HUES6 (cell line): Measurements from ENCODE around the gene MKRN3.
"Not testable (repeated sequence)": the region's sequence is repeated elsewhere in the genome, so short reads cannot be mapped to it uniquely, and the experiment has no call there.

ENCODE experiments used
- H3K27ac ChIP-seq: 2 replicates; pipeline ENCODE4 v1.7.0; 2013; ENCODE audit warnings: low read depth, mild to moderate bottlenecking, low read length, inconsistent platforms
- H3K27me3 ChIP-seq: 2 replicates; pipeline ENCODE4 v1.6.1; 2013; ENCODE audit warnings: low read length; ENCODE audit not compliant: control insufficient read depth, insufficient read depth
- H3K36me3 ChIP-seq: 2 replicates; pipeline ENCODE4 v1.6.1; 2013; ENCODE audit warnings: low read length; ENCODE audit not compliant: control insufficient read depth, insufficient read depth
- H3K4me1 ChIP-seq: 2 replicates; pipeline ENCODE4 v1.6.1; 2013; ENCODE audit warnings: low read length; ENCODE audit not compliant: control insufficient read depth, insufficient read depth
- H3K4me3 ChIP-seq: 2 replicates; pipeline ENCODE4 v1.5.1; 2013; ENCODE audit warnings: low read depth, low read length
- H3K9ac ChIP-seq: one replicate; pipeline ENCODE4 v1.6.1; 2013; ENCODE audit warnings: mild to moderate bottlenecking, low read length
- H3K9me3 ChIP-seq: 2 replicates; pipeline ENCODE4 v1.6.1; 2013; ENCODE audit warnings: low read depth, low read length; ENCODE audit not compliant: control insufficient read depth, insufficient read depth

The MKRN3 gene

DNA sequence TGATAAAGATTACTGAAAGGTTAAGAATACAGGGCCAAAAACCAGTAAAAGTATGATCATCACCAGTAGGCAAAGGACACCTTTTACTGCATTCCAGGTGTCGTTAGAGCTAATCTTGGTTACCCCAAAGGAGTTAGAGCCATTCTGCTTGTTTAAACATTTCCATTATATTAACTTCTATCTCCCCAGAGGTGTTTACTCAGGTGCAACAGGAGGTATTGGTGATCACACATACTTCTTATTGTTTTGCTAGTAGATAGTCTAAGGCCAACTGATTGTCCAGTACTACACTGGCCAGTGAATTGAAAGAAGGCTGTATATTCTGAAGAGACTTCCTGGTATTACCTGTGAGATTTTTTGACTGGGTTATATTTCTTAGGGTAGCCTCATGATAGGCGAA lies 22.8 kb downstream of the MKRN3 start:
- H3K27me3 ChIP-seq: no peaks in the 10 kb centered on the region
- no peak overlapping the region for H3K4me3 ChIP-seq
- no peak overlapping the region for H3K27ac ChIP-seq
- peaks cover 14% of the 10 kb centered on the region; the same call in 1 of the 2 replicates for H3K9me3 ChIP-seq
- H3K4me1 ChIP-seq: no peaks in the 10 kb centered on the region
- no peak overlapping the region for H3K9ac ChIP-seq
- H3K36me3 ChIP-seq: no peaks in the 10 kb centered on the region

DNA sequence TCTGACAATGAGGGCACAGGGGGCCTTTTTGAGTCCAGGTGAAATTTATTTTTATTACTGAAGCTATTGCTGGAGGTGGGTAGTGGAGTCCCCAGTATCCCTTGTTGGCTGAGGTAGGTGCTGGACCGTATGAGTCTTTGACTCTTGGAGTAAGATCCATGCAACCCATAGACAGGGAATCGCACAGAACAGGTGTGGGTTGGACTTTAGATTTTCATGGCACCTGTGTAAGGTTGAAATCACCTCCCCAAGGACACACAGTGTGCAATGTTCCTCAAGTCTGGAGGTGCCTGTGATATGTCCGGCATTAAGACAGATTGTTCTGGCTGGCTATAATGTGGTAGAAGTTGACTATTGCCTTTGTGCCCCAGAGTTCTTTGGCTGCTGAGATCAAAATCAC lies 23.5 kb downstream of the MKRN3 start:
- Histone ChIP-seq H3K9me3 (peaks cover 14% of the 10 kb centered on the region; the same call in 1 of the 2 replicates), H3K4me3 (no peak overlapping the region), H3K4me1 (no peaks in the 10 kb centered on the region), H3K27me3 (no peaks in the 10 kb centered on the region), H3K27ac (no peak overlapping the region), H3K9ac (no peak overlapping the region), H3K36me3 (no peaks in the 10 kb centered on the region)

DNA sequence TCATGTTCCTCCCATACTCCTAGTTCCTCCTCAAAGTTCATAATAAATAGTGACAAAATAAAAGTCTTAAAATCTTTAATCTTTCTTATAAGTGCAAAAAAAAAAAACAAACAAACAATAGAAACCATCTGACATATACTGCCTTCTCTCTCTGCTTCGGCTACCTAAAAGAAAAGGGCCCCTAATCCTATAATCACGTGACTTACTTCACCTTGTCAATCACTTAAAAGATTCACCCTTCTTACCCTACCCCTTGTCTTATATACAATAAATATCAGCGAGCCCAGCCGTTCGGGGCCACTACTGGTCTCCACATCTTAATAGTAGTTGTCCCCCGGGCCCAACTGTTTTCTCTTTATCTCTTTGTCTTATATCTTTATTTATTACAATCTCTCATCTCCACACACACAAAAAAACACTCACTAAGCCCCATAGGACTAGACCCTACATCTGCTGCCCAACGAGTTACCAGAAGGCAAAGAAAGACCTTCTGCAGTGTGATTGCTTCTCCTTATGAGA lies 28.8 kb downstream of the MKRN3 start:
- no peak overlapping the region for H3K27ac ChIP-seq
- H3K4me3 ChIP-seq: no peak overlapping the region
- no peaks in the 10 kb centered on the region; the same call in 1 of the 2 replicates for H3K27me3 ChIP-seq
- H3K9me3 ChIP-seq: peaks cover 19% of the 10 kb centered on the region; the same call in 1 of the 2 replicates
- H3K36me3 ChIP-seq: no peaks in the 10 kb centered on the region
- no peaks in the 10 kb centered on the region for H3K4me1 ChIP-seq
- H3K9ac ChIP-seq: no peak overlapping the region

DNA sequence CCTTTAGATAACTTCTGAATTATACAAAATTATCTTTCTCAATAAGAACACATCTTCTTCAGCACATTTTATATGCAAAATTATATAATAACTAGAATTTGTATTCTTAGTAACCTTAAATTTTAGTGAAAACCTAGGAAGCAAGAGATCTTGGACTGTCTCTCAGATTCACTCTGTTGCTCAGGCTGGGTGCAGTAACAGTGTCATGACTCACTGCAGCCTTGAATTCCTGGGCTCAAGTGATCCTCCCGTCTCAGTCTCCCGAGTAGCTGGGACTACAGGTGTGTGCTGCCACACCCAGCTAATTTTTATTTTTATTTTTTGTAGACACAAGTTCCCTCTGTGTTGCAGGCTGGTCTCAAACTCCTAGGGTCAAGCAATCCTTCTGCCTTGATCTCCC lies 29.9 kb downstream of the MKRN3 start:
- Histone ChIP-seq H3K9me3 (peaks cover 20% of the 10 kb centered on the region; the same call in 1 of the 2 replicates), H3K4me1 (no peaks in the 10 kb centered on the region), H3K27me3 (no peaks in the 10 kb centered on the region; the same call in 1 of the 2 replicates), H3K9ac (no peak overlapping the region), H3K4me3 (no peak overlapping the region), H3K36me3 (no peaks in the 10 kb centered on the region), H3K27ac (no peak overlapping the region)

DNA sequence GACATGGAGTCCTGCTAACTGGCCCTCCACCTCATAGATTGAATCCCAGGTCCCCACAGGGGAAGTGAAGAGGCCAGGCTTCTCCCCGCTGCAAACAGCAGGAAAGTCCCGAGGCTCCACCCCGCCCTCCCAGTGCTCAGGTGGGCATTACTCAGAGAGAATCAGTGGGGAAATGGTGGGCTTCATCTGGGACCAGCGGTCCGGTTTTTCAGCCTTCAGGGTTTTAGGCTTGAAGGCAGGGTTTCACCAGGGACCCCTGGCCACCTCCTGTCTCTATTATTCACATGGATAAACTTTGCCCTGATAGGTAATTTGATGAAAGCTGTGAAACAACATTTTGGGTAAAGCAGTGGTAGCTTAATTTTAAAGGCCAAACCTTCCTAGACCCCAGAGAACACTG lies 31.3 kb downstream of the MKRN3 start:
- no peak overlapping the region for H3K27ac ChIP-seq
- H3K4me3 ChIP-seq: no peak overlapping the region
- H3K36me3 ChIP-seq: no peaks in the 10 kb centered on the region
- no peaks in the 10 kb centered on the region for H3K4me1 ChIP-seq
- no peak overlapping the region for H3K9ac ChIP-seq
- no peaks in the 10 kb centered on the region; the same call in 1 of the 2 replicates for H3K27me3 ChIP-seq
- peaks cover 16% of the 10 kb centered on the region; the same call in 1 of the 2 replicates for H3K9me3 ChIP-seq

DNA sequence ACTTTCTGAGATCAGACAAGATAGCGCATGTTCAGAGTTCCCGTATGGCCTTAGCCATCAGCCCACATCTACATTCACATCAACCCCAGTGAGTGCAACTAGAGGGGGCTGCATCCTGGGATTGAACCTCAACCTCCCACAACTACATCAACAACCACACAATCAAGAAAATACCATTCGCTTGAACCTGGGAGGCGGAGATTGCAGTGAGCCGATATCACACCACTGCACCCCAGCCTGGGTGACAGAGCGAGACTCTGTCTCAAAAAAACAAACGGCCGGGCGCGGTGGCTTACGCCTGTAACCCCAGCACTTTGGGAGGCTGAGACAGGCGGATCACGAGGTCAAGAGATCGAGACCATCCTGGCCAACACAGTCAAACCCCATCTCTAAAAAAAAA lies 31.8 kb downstream of the MKRN3 start:
- not testable (repeated sequence) for H3K4me3 ChIP-seq, H3K27ac ChIP-seq, H3K9ac ChIP-seq, H3K36me3 ChIP-seq, H3K27me3 ChIP-seq, H3K4me1 ChIP-seq
- peaks cover 16% of the 10 kb centered on the region; the same call in 1 of the 2 replicates for H3K9me3 ChIP-seq

DNA sequence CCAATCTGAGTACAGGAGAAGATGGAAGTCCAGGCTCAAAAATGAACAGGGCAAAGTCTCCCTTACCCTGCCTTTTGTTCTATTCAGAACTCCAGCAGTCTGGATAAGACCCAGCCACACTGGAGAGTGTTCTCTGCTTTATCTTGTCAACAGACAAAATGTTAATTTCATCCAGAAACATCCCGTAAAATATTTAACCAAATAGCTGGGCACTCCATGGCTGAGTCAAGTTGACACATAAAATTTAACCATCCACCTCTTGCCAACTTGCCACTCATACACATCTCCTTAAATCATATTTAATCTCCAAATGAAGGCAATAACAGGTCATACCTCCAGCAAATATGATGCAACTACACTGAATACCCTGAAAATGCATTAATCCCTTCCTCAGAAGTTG lies 33.6 kb downstream of the MKRN3 start:
- no peaks in the 10 kb centered on the region for H3K36me3 ChIP-seq
- H3K27ac ChIP-seq: no peak overlapping the region
- H3K9ac ChIP-seq: no peak overlapping the region
- no peaks in the 10 kb centered on the region for H3K4me1 ChIP-seq
- no peaks in the 10 kb centered on the region; the same call in 1 of the 2 replicates for H3K27me3 ChIP-seq
- H3K9me3 ChIP-seq: peaks cover 19% of the 10 kb centered on the region; the same call in 1 of the 2 replicates
- no peak overlapping the region for H3K4me3 ChIP-seq

DNA sequence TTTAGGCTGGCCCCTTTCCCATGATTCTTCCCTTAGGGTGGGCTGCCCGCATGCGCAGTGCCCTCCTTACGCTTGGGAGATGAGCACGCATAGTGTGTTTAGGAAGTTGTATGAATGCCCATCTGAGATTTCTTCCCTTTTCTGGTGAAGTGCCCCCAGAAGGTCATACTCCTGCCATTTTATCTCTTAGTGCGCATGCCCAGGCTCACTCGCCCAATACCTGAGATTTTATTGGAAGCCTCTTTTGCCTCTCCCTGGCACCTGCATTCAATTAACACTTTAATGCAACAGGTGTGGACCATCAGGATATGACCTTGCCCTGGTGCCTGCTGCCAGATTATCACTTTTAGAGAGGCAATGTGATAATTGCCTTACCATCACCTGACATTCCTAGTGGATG lies 36.6 kb downstream of the MKRN3 start:
- Histone ChIP-seq H3K9ac (no peak overlapping the region), H3K4me3 (no peak overlapping the region), H3K27ac (no peak overlapping the region), H3K36me3 (no peaks in the 10 kb centered on the region), H3K4me1 (no peaks in the 10 kb centered on the region), H3K27me3 (no peaks in the 10 kb centered on the region; the same call in 1 of the 2 replicates), H3K9me3 (peaks cover 22% of the 10 kb centered on the region; the same call in 1 of the 2 replicates)

DNA sequence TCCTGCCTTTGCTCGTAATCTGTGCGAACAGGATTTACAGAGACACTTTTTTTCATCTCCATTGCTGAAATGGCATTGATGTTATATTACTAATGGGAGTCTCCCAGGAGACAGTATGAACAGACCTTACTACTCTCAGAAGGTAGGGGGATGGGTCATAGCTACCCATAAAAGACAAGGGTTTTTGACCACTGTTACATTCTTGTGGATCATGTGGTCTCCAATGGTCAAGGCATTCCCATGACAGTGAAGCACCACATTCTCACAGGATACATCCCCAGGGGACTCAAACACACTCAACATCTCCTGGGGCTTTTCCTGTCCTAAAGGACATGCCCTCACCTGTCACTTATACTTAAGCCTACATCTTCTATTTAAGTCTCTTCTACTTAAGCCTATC lies 40.8 kb downstream of the MKRN3 start:
- no peaks in the 10 kb centered on the region for H3K36me3 ChIP-seq
- H3K4me3 ChIP-seq: no peak overlapping the region
- H3K9me3 ChIP-seq: peaks cover 22% of the 10 kb centered on the region; the same call in 1 of the 2 replicates
- H3K9ac ChIP-seq: no peak overlapping the region
- H3K27ac ChIP-seq: no peak overlapping the region
- H3K4me1 ChIP-seq: no peaks in the 10 kb centered on the region
- H3K27me3 ChIP-seq: no peaks in the 10 kb centered on the region

DNA sequence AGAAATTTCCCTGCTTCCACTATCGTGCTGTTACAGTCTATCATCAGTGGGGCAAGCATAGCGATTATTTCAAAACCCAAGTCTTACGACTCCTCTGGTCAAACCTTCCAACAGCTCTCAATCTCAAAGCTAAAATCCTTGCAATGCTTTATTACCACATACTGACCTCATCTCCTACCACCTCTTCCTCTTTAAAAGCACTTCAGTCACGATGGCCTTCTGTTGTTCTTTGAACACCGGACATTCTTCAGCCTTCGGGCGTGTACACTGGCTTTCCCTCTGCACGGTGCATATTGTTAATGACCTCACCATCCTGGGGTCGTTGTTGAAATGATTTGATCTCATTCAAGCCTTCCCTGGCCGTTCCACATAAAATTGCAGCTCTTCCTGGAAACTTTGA lies 51.1 kb downstream of the MKRN3 start:
- H3K9ac ChIP-seq: no peak overlapping the region
- no peak overlapping the region for H3K27ac ChIP-seq
- H3K4me1 ChIP-seq: no peaks in the 10 kb centered on the region
- H3K9me3 ChIP-seq: peaks cover 31% of the 10 kb centered on the region; the same call in 1 of the 2 replicates
- H3K4me3 ChIP-seq: no peak overlapping the region
- H3K27me3 ChIP-seq: peaks cover 31% of the 10 kb centered on the region
- no peaks in the 10 kb centered on the region for H3K36me3 ChIP-seq
